SK-N-MC (cell line): ENCODE data around the gene ARHGAP32.

Experiments used
- DNase-seq: peaks from one replicate; pipeline ENCODE4 v3.0.0-alpha.2; 2011; ENCODE audit warnings: low read depth, low spot score
- H3K27ac ChIP-seq: fragments of 200-600 bp; sonication (generic); 2 replicates; pipeline ENCODE4 v1.5.1; 2016; ENCODE audit warnings: mixed run types
- H3K36me3 ChIP-seq: fragments of 200-600 bp; sonication (generic); 2 replicates; pipeline ENCODE4 v1.6.1; 2017; ENCODE audit warnings: antibody characterized with exemption, low read length, mixed read lengths; ENCODE audit not compliant: insufficient read depth
- H3K4me3 ChIP-seq: fragments of 200-600 bp; sonication (generic); 2 replicates; pipeline ENCODE4 v1.5.1; 2016
- H3K9ac ChIP-seq: fragments of 200-600 bp; sonication (generic); 2 replicates; pipeline ENCODE4 v1.8.0; 2017; ENCODE audit warnings: mixed run types, mixed read lengths; ENCODE audit not compliant: insufficient read length
- H3K9me3 ChIP-seq: fragments of 200-600 bp; sonication (generic); 2 replicates; pipeline ENCODE4 v1.6.1; 2017; ENCODE audit warnings: low read depth, mild to moderate bottlenecking, antibody characterized with exemption, low read length, moderate library complexity, mixed read lengths
- EZH2 ChIP-seq: fragments of 200-600 bp; sonication (generic); IDR thresholded peaks from one replicate; pipeline ENCODE4 v1.6.1; 2017; ENCODE audit warnings: antibody characterized with exemption
- FOXP2 ChIP-seq: optimal IDR thresholded peaks from 2 replicates; pipeline ENCODE3; 2011; ENCODE audit warnings: mild to moderate bottlenecking, moderate library complexity; ENCODE audit not compliant: insufficient read depth; ENCODE audit errors: extremely low read length, control extremely low read depth
- POLR2AphosphoS5 ChIP-seq: IDR thresholded peaks from 2 replicates; pipeline ENCODE4 v1.6.1; 2012; ENCODE audit warnings: mild to moderate bottlenecking, low read depth, low read length, borderline replicate concordance

Gene ARHGAP32

DNA sequence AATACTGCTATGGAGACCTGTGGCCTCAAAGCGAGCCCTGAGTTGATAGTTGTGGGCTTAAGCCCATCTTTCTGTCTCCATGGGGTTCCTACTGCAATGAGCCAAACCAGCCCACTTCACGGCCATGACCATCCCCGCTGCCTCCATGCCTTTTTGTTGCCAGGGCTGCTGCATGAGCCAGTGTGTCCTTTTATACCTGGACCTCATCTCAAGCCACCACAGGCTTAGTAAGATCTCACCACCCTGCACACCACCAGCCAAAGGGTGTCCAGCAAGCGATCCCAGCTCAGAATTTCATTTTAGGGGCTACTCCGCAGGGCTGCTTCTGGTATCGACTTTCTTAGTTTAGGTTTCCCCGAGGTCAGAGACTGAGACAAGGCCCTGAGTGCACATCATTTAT lies 257.8 kb downstream of the ARHGAP32 start:
- no peak for TF ChIP-seq POLR2AphosphoS5
- no peak for TF ChIP-seq FOXP2
- no peak for TF ChIP-seq EZH2
- Histone ChIP-seq H3K27ac (no peak overlapping the region), H3K36me3 (no peaks in the 10 kb centered on the region), H3K9ac (no peak overlapping the region), H3K4me3 (no peak overlapping the region), H3K9me3 (no peaks in the 10 kb centered on the region)
- no peak for DNase-seq

DNA sequence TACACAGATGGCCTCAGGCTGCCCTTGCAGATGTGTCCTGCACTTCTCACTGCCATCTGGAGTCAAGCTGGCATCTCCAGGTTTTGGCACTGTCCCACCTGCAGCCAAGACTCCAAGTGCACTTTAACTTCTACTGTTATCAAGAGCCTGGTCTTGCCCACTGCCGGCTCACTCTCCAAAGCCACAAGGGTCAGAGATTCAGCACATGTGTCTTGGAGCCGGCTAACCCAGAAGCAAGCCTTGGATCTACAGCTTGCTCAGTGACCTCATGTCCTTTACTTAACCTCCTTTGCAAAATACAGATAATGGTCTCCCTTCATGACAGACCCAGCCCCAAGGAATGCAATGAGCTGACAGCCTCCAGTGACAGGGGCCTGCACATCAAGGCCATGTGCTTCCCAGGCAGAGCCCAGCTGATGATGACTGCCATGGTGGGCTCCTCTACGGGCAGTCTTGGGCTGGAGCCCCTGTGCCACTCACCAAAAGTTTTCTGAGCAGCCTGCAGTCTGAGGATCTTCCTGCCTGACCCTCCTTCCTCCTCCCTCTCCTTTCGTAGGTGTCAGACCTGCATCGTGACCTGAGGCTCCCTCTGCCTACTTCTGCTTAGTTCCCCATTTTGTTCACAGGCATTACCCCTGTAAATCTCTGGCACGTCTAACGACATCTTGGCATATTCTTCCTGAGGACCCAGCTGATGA lies 258.5 kb downstream of the ARHGAP32 start:
- H3K4me3 ChIP-seq, result no peak overlapping the region
- no peaks in the 10 kb centered on the region for H3K36me3 ChIP-seq
- DNase-seq, result no peak
- H3K9ac ChIP-seq, result no peak overlapping the region
- no peaks in the 10 kb centered on the region for H3K9me3 ChIP-seq
- TF ChIP-seq POLR2AphosphoS5 (no peak), FOXP2 (no peak), EZH2 (no peak)
- no peak overlapping the region for H3K27ac ChIP-seq

DNA sequence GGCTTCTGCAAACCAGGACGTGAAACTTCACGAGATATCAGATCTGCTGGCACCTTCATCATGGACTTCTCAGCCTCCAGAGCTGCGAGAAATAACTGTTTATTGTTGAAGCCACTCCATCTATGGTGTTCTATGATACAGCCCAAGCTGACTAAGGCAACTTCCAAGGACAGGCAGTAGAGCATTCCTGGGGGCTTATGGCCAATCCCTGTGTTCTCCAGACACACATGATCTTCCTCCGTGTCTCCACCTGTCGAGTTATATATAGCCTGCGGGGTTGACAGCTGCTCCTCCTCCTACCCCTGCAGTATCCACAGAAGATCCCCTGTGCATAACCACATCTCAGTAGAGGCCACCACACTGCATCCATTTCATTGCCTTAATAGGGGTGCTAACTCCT lies 260.5 kb downstream of the ARHGAP32 start:
- H3K4me3 ChIP-seq, result no peak overlapping the region
- no peaks in the 10 kb centered on the region for H3K9me3 ChIP-seq
- H3K9ac ChIP-seq, result no peak overlapping the region
- no peak for TF ChIP-seq FOXP2
- TF ChIP-seq EZH2, result no peak
- TF ChIP-seq POLR2AphosphoS5, result no peak
- no peaks in the 10 kb centered on the region for H3K36me3 ChIP-seq
- no peak for DNase-seq
- no peak overlapping the region for H3K27ac ChIP-seq

DNA sequence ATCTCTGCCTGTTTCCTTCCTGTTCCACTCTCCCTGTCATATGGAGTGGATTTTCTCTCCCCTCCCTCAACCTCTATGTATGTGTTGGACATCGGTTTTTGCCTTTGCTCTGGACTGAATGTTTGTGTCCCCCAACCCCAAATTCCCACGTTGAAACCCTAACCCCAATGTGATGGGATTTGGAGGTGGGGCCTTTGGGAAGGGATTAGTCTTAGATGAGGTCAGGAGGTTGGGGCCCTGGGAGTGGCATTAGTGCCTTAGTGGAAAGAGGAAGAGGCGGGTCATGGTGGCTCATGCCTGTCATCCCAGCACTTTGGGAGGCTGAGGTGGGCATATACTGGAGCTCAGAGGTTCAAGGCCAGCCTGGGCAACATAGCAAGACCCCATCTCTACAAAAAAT lies 261.1 kb downstream of the ARHGAP32 start:
- Histone ChIP-seq H3K27ac (no peak overlapping the region), H3K4me3 (no peak overlapping the region), H3K36me3 (no peaks in the 10 kb centered on the region), H3K9me3 (no peaks in the 10 kb centered on the region), H3K9ac (no peak overlapping the region)
- DNase-seq, result no peak
- no peak for TF ChIP-seq POLR2AphosphoS5
- no peak for TF ChIP-seq FOXP2

DNA sequence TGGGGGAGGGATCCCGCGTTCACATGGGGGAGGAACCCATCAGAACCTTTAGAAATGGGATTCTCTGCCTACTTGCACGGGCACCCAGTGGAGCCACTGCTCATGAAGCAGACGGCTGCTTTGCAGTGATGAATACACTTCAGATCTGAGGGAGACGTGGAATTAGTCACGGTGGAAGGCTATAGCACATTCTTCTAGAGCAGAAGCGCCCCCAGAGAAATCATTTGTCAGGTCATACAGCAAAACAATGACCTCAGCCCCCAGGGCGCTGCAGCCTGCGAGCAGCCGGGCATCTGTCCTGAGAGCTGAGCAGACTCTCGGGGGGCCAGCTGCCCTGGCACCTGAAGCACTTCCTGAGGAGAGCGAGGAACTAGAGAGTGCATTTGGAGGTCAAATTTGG lies 262.1 kb downstream of the ARHGAP32 start:
- H3K27ac ChIP-seq, result no peak overlapping the region
- H3K36me3 ChIP-seq, result no peaks in the 10 kb centered on the region
- TF ChIP-seq FOXP2 (no peak), POLR2AphosphoS5 (no peak), EZH2 (no peak)
- H3K9ac ChIP-seq, result no peak overlapping the region
- no peak overlapping the region for H3K4me3 ChIP-seq
- H3K9me3 ChIP-seq, result no peaks in the 10 kb centered on the region
- no peak for DNase-seq

DNA sequence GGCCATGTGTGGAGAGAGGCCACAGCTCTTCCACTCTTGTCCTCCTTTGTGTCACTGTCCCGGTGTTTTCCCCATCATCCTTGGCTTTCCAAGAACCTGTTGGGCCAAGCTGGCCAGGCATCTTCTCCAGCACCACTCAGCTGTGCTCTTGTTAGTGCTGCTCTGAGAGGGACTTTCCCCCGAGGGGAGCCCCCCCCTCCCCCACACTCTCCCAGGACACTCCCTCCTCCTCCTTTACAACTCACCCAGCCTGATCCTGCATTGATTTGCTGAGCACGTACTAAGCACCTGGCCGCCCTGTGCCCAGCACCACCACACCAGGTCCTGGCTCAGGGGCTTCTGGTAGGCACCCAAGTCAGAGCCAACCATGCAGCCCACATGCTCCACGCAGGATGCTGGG lies 262.7 kb downstream of the ARHGAP32 start:
- no peak for TF ChIP-seq FOXP2
- TF ChIP-seq POLR2AphosphoS5, result no peak
- TF ChIP-seq EZH2, result no peak
- Histone ChIP-seq H3K27ac (no peak overlapping the region), H3K36me3 (no peaks in the 10 kb centered on the region), H3K9ac (no peak overlapping the region), H3K4me3 (no peak overlapping the region), H3K9me3 (no peaks in the 10 kb centered on the region)
- no peak for DNase-seq

DNA sequence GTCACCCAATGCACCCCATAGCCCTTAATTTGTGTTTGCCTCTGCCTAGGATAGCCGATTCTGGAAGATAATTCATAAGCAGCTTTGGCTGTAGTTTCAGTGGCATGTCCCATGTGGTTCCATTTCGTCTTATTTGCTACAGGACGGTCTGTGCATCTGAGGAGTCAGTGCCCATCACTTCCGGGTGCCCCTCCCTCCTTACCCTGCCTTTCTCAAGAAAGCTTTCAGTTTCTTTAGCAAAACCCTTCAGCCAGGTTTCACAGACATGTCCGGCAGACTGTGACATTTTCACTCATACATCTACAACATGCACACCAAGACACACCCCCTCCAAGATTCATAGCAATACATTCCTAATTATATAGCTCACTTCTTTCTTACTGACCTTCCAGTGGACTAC lies 263.7 kb downstream of the ARHGAP32 start:
- no peaks in the 10 kb centered on the region for H3K36me3 ChIP-seq
- no peak overlapping the region for H3K4me3 ChIP-seq

DNA sequence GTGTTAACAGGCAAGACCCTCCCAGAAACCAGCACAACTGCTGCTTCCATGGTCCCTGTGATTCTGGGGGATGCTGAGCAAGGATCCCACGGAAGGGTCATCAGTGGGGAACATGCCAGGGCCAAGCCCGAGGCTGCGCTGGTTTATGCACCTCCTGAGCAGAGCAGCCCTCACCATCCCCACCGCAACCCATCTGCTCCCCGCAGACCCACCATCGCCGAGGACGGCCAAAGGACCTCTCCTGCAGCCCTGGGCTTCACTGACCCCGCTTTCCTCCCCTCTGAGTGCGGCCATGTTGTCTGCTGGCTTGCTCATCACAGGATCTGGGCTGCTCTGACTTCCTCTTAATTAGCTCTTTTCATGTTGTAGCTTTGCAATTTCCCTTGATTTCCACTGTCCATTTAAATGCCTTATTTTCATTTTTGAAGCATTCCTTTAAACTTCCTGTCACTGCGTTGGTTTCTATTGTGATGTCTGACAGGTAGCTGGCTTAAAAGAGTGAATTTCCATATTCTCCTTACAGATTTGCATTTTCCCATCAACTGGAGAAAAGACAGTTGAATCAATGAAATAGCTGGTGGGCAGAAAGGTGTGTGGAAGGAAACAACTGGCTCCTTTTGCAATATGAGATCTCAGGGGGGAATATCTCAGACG lies 264.3 kb downstream of the ARHGAP32 start:
- Histone ChIP-seq H3K9ac (no peak overlapping the region), H3K36me3 (no peaks in the 10 kb centered on the region), H3K4me3 (no peak overlapping the region), H3K9me3 (no peaks in the 10 kb centered on the region), H3K27ac (no peak overlapping the region)
- TF ChIP-seq FOXP2, result no peak
- no peak for TF ChIP-seq POLR2AphosphoS5
- TF ChIP-seq EZH2, result no peak
- DNase-seq, result no peak

More for the DNA sequence above, 263.7 kb downstream of the ARHGAP32 start:
- DNase-seq, result no peak
- TF ChIP-seq FOXP2, result no peak
- no peak for TF ChIP-seq POLR2AphosphoS5
- no peak for TF ChIP-seq EZH2
- no peaks in the 10 kb centered on the region for H3K9me3 ChIP-seq
- H3K9ac ChIP-seq, result no peak overlapping the region
- no peak overlapping the region for H3K27ac ChIP-seq

DNA sequence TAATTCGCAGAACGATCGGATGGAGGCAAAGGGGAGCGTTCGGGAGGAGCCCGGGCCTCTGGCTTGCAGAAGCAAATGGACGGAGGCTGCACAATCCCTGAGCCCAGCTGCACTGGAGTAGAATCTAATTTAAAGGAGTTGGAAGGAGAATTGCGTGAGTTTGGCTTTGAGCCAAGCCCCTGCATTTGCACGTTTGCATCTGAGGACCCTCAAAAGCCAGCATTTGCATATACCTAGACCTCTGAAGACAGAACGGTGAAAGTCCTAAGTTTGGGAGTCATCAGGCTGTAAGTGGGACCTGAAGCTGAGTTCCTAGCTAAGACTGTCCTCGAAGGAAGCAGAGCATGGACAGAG lies 265.0 kb downstream of the ARHGAP32 start:
- Histone ChIP-seq H3K36me3 (no peaks in the 10 kb centered on the region), H3K9ac (no peak overlapping the region), H3K27ac (no peak overlapping the region), H3K4me3 (no peak overlapping the region), H3K9me3 (no peaks in the 10 kb centered on the region)
- no peak for DNase-seq
- no peak for TF ChIP-seq EZH2
- no peak for TF ChIP-seq POLR2AphosphoS5
- no peak for TF ChIP-seq FOXP2
